ENCODE data around the gene RLN3.
A peak's percentile ranks its signal among the peaks of the same experiment; 100 is the strongest.
"Not testable (repeated sequence)": the region's sequence is repeated elsewhere in the genome, so short reads cannot be mapped to it uniquely, and the experiment has no call there.

The RLN3 gene

GRCh38 chr19:14022469-14022868 lies 5.5 kb upstream of the RLN3 start:
- no peak for DNase-seq

GRCh38 chr19:14023404-14024235 lies 4.3 kb upstream of the RLN3 start:
- DNase-seq, result no peak

GRCh38 chr19:14026652-14027192 lies 1.2 kb upstream of the RLN3 start:
- DNase-seq, result not testable (repeated sequence)

GRCh38 chr19:14028901-14029300 lies 953 bp downstream of the RLN3 start:
- DNase-seq, result no peak

- DNase-seq, result no peak
Measured at GRCh38 chr19:14030997-14031718, 3.2 kb downstream of the RLN3 start.

GRCh38 chr19:14031719-14032480 lies 4.0 kb downstream of the RLN3 start, which contains the start of gene IL27RA:
IL27RA (plus strand) TSS chr19:14031762; CDS start chr19:14031873, 111 bp downstream.
- peak; percentile 60 to 61 for DNase-seq

GRCh38 chr19:14033946-14034345 lies 6.0 kb downstream of the RLN3 start:
- no peak for DNase-seq

GRCh38 chr19:14035159-14035558 lies 7.2 kb downstream of the RLN3 start:
- not testable (repeated sequence) for DNase-seq

- no peak for DNase-seq
Measured at GRCh38 chr19:14035706-14036105, 7.8 kb downstream of the RLN3 start.

- no peak for DNase-seq
Measured at GRCh38 chr19:14039181-14039580, 11.2 kb downstream of the RLN3 start.

- not testable (repeated sequence) for DNase-seq
Measured at GRCh38 chr19:14042659-14043608, 15.0 kb downstream of the RLN3 start.

- DNase-seq, result not testable (repeated sequence)
Measured at GRCh38 chr19:14047866-14048265, 19.9 kb downstream of the RLN3 start.

GRCh38 chr19:14048443-14049153 lies 20.6 kb downstream of the RLN3 start:
- peak; percentile 76 to 79 for DNase-seq

GRCh38 chr19:14050512-14050911 lies 22.6 kb downstream of the RLN3 start:
- DNase-seq, result no peak

- not testable (repeated sequence) for DNase-seq
Measured at GRCh38 chr19:14050961-14051360, 23.0 kb downstream of the RLN3 start.

- no peak for DNase-seq
Measured at GRCh38 chr19:14051980-14052379, 24.0 kb downstream of the RLN3 start.

- no peak for DNase-seq
Measured at GRCh38 chr19:14052470-14052869, 24.5 kb downstream of the RLN3 start.

GRCh38 chr19:14053032-14053431 lies 25.1 kb downstream of the RLN3 start:
- no peak for DNase-seq

- DNase-seq, result no peak
Measured at GRCh38 chr19:14053500-14053899, 25.6 kb downstream of the RLN3 start.

- no peak for DNase-seq
Measured at GRCh38 chr19:14054099-14054498, 26.2 kb downstream of the RLN3 start.

- no peak for DNase-seq
Measured at GRCh38 chr19:14054721-14055120, 26.8 kb downstream of the RLN3 start.

All from stimulated activated CD4-positive, alpha-beta T cell treated with anti-CD3 and anti-CD28 coated beads, Interleukin-2, amount 100 ng/mL, for 48 hours (primary cell).